WTC11 (cell line): ENCODE data around the gene PUM1. TPM values are rescaled to one million over a fixed set of nuclear protein-coding genes. Genes with fewer than 3 reads are reported as not detected.

Experiments
- ATAC-seq: fragments of 200-7000 bp; cut with Tn5 transposase; 2 replicates; pipeline ENCODE4 v1.10.0; 2021; ENCODE audit warnings: mild to moderate bottlenecking, moderate library complexity
- CTCF ChIA-PET: fragments of 300-600 bp; sonication (Branson Sonifier 250); formaldehyde crosslinking; loops from one replicate; lab custom pipeline; 2021; ENCODE audit warnings: antibody characterized with exemption; lab: Charles Lee
- POLR2A ChIA-PET: fragments of 350-600 bp; sonication (Branson Sonifier 250); formaldehyde crosslinking; loops from one replicate; lab custom pipeline; 2021; ENCODE audit warnings: antibody characterized with exemption; lab: Charles Lee
- DNase-seq: peaks from one replicate; pipeline ENCODE4 v3.0.0; 2021; ENCODE audit warnings: low spot score
- H3K27ac Mint-ChIP-seq: 2 replicates; pipeline ENCODE4 v1.8.0; 2021; ENCODE audit warnings: mixed read lengths
- H3K27me3 Mint-ChIP-seq: 2 replicates; pipeline ENCODE4 v1.8.0; 2021; ENCODE audit warnings: low read depth, mild to moderate bottlenecking, moderate library complexity, mixed read lengths
- H3K36me3 Mint-ChIP-seq: 2 replicates; pipeline ENCODE4 v1.8.0; 2021; ENCODE audit warnings: mixed read lengths
- H3K4me1 Mint-ChIP-seq: 2 replicates; pipeline ENCODE4 v1.8.0; 2022; ENCODE audit warnings: mixed read lengths
- H3K4me3 Mint-ChIP-seq: 2 replicates; pipeline ENCODE4 v1.8.0; 2021; ENCODE audit warnings: mild to moderate bottlenecking, moderate library complexity, mixed read lengths
- H3K9me3 Mint-ChIP-seq: 2 replicates; pipeline ENCODE4 v1.8.0; 2021; ENCODE audit warnings: mixed read lengths
- CREB1 ChIP-seq: sonication (generic); formaldehyde crosslinking; IDR thresholded peaks from 2 replicates; pipeline ENCODE4 v1.8.0; 2023; ENCODE audit warnings: mild to moderate bottlenecking, missing genetic modification reagents
- SOX15 ChIP-seq: fragments of 250-450 bp; sonication (Bioruptor Pico); IDR thresholded peaks from 2 replicates; pipeline ENCODE4 v1.9.0; 2021; ENCODE audit warnings: mild to moderate bottlenecking
- TEAD4 ChIP-seq: sonication (generic); formaldehyde crosslinking; IDR thresholded peaks from 2 replicates; pipeline ENCODE4 v1.8.0; 2022; ENCODE audit warnings: mild to moderate bottlenecking, missing genetic modification reagents
- ZNF263 ChIP-seq: sonication (generic); formaldehyde crosslinking; IDR thresholded peaks from 2 replicates; pipeline ENCODE4 v1.8.1; 2022; ENCODE audit warnings: low read depth, mild to moderate bottlenecking, moderate library complexity, missing genetic modification reagents
- total RNA-seq: library from RNA; stranded (reverse); gene quantifications from 3 replicates; pipeline ENCODE4 v1.2.3, GENCODE V29; 2021
- TF ChIP-seq, protein P1 (sequence below): fragments of 250-450 bp; sonication (Bioruptor Pico); IDR thresholded peaks from 2 replicates; pipeline ENCODE4 v1.9.0; 2021; ENCODE audit warnings: moderate library complexity, mild to moderate bottlenecking, inconsistent platforms, borderline replicate concordance
- TF ChIP-seq, protein P2 (sequence below): fragments of 250-450 bp; sonication (Bioruptor Pico); IDR thresholded peaks from 2 replicates; pipeline ENCODE4 v1.8.0; 2021; ENCODE audit warnings: mild to moderate bottlenecking
- TF ChIP-seq, protein P3 (sequence below): fragments of 250-450 bp; sonication (Bioruptor Pico); IDR thresholded peaks from 2 replicates; pipeline ENCODE4 v1.9.0; 2021; ENCODE audit warnings: mild to moderate bottlenecking
- TF ChIP-seq, protein P4 (sequence below): sonication (generic); formaldehyde crosslinking; IDR thresholded peaks from 2 replicates; pipeline ENCODE4 v1.8.1; 2023; ENCODE audit warnings: mild to moderate bottlenecking, missing genetic modification reagents, borderline replicate concordance
- TF ChIP-seq, protein P5 (sequence below): fragments of 250-450 bp; sonication (Bioruptor Pico); conservative IDR thresholded peaks from 2 replicates; pipeline ENCODE4 v1.9.0; 2021; ENCODE audit warnings: mild to moderate bottlenecking

The PUM1 gene
- total RNA-seq, 1 experiment from 2014 or later, result 147 TPM

DNA sequence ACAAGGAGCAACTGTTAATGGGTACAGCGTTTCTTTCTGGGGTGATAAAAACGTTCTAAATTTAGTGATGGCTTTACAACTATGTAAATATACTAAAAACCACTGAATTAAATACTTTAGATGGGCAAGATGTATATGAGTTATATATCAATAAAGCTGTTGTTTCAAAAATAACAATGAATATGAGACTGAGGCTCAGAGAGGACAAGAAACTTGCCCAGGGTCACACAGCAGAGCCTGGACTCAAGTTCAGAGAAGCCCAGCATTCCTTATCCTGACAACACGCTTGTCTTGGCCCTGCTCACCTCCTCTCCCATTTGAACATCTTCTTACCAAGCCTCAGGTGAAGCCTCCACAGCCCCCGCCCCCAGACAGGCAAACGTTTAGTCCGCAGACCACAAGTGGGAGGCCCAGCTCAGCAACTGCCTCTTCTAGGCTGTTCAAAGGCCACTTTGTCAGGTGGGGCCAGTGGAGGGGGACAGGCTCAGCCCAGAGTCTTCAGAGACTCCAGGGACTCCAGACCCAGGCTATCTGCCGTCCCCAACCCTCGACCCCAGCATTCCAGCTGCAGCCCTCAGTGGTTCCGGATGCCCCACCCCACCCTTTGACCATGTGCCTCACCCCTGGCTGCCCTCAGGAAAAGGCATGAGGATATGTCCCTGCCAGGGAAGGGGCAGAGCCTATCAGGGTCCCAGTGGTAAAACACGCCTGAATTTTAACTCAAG is 174.9 kb downstream of the PUM1 start:
- Mint-ChIP-seq H3K27ac (no peak overlapping the region), H3K9me3 (no peaks in the 10 kb centered on the region), H3K4me3 (no peak overlapping the region), H3K36me3 (no peaks in the 10 kb centered on the region), H3K4me1 (peaks cover 27% of the 10 kb centered on the region), H3K27me3 (no peaks in the 10 kb centered on the region)
- TF ChIP-seq, protein P1, sequence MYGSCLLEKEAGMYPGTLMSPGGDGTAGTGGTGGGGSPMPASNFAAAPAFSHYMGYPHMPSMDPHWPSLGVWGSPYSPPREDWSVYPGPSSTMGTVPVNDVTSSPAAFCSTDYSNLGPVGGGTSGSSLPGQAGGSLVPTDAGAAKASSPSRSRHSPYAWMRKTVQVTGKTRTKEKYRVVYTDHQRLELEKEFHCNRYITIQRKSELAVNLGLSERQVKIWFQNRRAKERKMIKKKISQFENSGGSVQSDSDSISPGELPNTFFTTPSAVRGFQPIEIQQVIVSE, result no peak
- DNase-seq (no peak), ATAC-seq (no peak)
- ChIA-PET POLR2A (no interaction called here), CTCF (interaction anchor here (0.6 to 3.4 kb wide), 2 partner anchors 17 to 21 kb away, joined by 3 to 11 read pairs; no protein-coding TSS in a partner anchor)

DNA sequence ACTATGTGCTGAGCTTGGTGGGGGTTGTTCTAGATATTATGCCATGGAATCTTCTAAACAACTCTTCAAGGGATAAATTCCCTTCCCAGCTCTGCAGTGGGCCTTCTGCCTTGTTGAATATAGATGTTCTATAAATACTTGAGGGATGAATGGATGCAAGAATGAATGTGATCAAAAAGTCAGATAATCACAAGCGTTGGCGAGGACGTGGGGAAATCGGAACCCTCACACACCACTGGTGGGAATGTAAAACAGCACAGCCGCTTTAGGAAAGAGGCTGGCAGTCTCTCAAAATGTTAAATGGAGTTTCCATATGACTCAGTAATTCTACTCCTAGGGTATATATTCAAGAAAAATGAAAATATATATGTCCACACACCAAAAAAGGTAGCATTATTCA is 176.0 kb downstream of the PUM1 start:
- H3K4me3 Mint-ChIP-seq, result no peak overlapping the region
- no peaks in the 10 kb centered on the region for H3K9me3 Mint-ChIP-seq
- ChIA-PET POLR2A (no interaction called here), CTCF (interaction anchor here (1.1 kb wide), 1 partner anchor 22 kb away, joined by 4 read pairs; no protein-coding TSS in a partner anchor)
- no peaks in the 10 kb centered on the region for H3K27me3 Mint-ChIP-seq
- H3K4me1 Mint-ChIP-seq, result peaks cover 21% of the 10 kb centered on the region
- H3K27ac Mint-ChIP-seq, result no peak overlapping the region
- no peak for ATAC-seq
- no peak for DNase-seq
- TF ChIP-seq CREB1 (no peak), SOX15 (no peak)
- TF ChIP-seq, protein P2, sequence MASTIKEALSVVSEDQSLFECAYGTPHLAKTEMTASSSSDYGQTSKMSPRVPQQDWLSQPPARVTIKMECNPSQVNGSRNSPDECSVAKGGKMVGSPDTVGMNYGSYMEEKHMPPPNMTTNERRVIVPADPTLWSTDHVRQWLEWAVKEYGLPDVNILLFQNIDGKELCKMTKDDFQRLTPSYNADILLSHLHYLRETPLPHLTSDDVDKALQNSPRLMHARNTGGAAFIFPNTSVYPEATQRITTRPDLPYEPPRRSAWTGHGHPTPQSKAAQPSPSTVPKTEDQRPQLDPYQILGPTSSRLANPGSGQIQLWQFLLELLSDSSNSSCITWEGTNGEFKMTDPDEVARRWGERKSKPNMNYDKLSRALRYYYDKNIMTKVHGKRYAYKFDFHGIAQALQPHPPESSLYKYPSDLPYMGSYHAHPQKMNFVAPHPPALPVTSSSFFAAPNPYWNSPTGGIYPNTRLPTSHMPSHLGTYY (CRISPR knock-in tag), result no peak
- H3K36me3 Mint-ChIP-seq, result no peaks in the 10 kb centered on the region

DNA sequence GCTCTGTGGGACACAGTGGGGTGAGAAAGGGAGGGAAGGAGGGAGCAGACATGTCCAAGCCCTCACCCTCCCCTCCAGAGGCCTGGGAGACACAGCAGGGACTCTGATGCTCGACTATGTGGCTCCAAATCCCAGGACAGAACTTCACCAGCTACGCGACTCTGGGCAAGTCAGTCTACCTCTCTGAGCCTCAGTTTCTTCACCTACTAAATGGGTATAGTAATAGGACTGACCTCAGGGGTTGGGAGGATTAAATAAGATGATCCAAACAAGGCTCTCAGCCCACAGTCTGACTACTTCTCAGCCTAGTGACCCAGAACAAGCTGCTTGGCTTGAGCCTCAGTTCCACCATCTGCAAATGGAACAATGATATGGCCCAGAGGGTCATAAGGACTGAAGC is 176.5 kb downstream of the PUM1 start:
- no peak overlapping the region for H3K27ac Mint-ChIP-seq
- no peaks in the 10 kb centered on the region for H3K9me3 Mint-ChIP-seq
- TF ChIP-seq TEAD4 (no peak), ZNF263 (CRISPR knock-in tag) (no peak)
- TF ChIP-seq, protein P3, sequence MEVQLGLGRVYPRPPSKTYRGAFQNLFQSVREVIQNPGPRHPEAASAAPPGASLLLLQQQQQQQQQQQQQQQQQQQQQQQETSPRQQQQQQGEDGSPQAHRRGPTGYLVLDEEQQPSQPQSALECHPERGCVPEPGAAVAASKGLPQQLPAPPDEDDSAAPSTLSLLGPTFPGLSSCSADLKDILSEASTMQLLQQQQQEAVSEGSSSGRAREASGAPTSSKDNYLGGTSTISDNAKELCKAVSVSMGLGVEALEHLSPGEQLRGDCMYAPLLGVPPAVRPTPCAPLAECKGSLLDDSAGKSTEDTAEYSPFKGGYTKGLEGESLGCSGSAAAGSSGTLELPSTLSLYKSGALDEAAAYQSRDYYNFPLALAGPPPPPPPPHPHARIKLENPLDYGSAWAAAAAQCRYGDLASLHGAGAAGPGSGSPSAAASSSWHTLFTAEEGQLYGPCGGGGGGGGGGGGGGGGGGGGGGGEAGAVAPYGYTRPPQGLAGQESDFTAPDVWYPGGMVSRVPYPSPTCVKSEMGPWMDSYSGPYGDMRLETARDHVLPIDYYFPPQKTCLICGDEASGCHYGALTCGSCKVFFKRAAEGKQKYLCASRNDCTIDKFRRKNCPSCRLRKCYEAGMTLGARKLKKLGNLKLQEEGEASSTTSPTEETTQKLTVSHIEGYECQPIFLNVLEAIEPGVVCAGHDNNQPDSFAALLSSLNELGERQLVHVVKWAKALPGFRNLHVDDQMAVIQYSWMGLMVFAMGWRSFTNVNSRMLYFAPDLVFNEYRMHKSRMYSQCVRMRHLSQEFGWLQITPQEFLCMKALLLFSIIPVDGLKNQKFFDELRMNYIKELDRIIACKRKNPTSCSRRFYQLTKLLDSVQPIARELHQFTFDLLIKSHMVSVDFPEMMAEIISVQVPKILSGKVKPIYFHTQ (CRISPR knock-in tag), result no peak
- TF ChIP-seq, protein P4, sequence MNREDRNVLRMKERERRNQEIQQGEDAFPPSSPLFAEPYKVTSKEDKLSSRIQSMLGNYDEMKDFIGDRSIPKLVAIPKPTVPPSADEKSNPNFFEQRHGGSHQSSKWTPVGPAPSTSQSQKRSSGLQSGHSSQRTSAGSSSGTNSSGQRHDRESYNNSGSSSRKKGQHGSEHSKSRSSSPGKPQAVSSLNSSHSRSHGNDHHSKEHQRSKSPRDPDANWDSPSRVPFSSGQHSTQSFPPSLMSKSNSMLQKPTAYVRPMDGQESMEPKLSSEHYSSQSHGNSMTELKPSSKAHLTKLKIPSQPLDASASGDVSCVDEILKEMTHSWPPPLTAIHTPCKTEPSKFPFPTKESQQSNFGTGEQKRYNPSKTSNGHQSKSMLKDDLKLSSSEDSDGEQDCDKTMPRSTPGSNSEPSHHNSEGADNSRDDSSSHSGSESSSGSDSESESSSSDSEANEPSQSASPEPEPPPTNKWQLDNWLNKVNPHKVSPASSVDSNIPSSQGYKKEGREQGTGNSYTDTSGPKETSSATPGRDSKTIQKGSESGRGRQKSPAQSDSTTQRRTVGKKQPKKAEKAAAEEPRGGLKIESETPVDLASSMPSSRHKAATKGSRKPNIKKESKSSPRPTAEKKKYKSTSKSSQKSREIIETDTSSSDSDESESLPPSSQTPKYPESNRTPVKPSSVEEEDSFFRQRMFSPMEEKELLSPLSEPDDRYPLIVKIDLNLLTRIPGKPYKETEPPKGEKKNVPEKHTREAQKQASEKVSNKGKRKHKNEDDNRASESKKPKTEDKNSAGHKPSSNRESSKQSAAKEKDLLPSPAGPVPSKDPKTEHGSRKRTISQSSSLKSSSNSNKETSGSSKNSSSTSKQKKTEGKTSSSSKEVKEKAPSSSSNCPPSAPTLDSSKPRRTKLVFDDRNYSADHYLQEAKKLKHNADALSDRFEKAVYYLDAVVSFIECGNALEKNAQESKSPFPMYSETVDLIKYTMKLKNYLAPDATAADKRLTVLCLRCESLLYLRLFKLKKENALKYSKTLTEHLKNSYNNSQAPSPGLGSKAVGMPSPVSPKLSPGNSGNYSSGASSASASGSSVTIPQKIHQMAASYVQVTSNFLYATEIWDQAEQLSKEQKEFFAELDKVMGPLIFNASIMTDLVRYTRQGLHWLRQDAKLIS, result no peak
- TF ChIP-seq, protein P5, sequence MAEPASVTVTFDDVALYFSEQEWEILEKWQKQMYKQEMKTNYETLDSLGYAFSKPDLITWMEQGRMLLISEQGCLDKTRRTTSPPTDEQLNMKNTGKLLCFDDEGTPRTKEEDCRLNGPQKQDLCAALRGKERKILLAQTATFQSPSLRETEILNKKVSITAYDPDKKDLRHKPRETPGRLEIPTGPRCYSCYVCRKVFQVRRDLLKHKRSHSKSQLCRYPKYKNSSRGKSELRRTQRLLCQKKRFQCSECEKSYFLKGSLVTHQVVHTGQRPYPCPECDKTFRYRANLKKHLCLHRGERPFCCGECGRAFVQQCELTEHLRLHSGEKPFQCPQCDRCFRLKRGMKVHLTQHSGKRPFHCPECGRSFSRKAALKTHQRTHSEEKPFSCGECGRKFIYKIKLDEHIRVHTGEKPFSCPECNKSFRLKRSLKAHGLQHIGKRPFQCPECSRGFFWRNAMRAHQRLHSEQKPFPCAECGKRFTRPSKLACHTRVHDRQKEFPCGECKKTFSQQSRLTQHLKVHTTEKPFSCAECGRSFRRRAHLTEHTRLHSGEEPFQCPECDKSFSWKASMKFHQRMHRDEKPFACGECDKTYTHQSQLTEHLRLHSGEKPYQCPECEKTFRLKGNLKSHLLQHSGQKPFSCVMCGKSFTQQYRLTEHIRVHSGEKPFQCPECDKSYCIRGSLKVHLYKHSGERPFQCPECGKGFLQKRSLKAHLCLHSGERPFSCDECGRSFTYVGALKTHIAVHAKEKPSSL (CRISPR knock-in tag), result no peak
- TF ChIP-seq, all 79 proteins: peak for 0
- Mint-ChIP-seq H3K4me1 (peaks cover 25% of the 10 kb centered on the region), H3K36me3 (no peaks in the 10 kb centered on the region), H3K4me3 (no peak overlapping the region), H3K27me3 (no peaks in the 10 kb centered on the region)
- DNase-seq, result no peak
- CTCF ChIA-PET, result interaction anchor here (0.6 to 1.1 kb wide), 3 partner anchors 22 to 293 kb away, joined by 4 read pairs; no protein-coding TSS in a partner anchor
- no peak for ATAC-seq
- POLR2A ChIA-PET, result no interaction called here
